Muscle layer of duodenum (tissue), 2 donors: ENCODE data around the gene HPSE2.
"Not testable (repeated sequence)": the region's sequence is repeated elsewhere in the genome, so short reads cannot be mapped to it uniquely, and the experiment has no call there.

Experiments
- H3K27ac ChIP-seq: one replicate; pipeline ENCODE4 v1.7.0; 2013; ENCODE audit warnings: mild to moderate bottlenecking, low read length
- H3K27me3 ChIP-seq: one replicate; pipeline ENCODE4 v1.7.0; 2013; ENCODE audit warnings: low read depth, mild to moderate bottlenecking, control low read depth, low read length
- H3K36me3 ChIP-seq, 2 donors: one replicate each; pipeline ENCODE4 v1.7.0; 2013; ENCODE audit warnings: low read length in 2 of 2, control low read depth in 1 of 2, mild to moderate bottlenecking in 1 of 2; ENCODE audit not compliant: insufficient read depth in 2 of 2, control insufficient read depth in 1 of 2
- H3K4me1 ChIP-seq, 2 donors: one replicate each; pipeline ENCODE4 v1.7.0; 2013; ENCODE audit warnings: low read length in 2 of 2, mild to moderate bottlenecking in 2 of 2, control low read depth in 1 of 2, moderate library complexity in 1 of 2; ENCODE audit not compliant: insufficient read depth in 2 of 2, control insufficient read depth in 1 of 2
- H3K4me3 ChIP-seq, 2 donors: one replicate each; pipeline ENCODE4 v1.7.0; 2013; ENCODE audit warnings: low read length in 2 of 2, low read depth in 1 of 2, mild to moderate bottlenecking in 1 of 2
- H3K9me3 ChIP-seq, 2 donors: one replicate each; pipeline ENCODE4 v1.7.0; 2013; ENCODE audit warnings: low read length in 2 of 2, control low read depth in 1 of 2, mild to moderate bottlenecking in 1 of 2; ENCODE audit not compliant: control insufficient read depth in 1 of 2
- donor health status: healthy.

HPSE2 gene

GRCh38 chr10:99143011-99143410 is 92.6 kb downstream of the HPSE2 start:
- no peak overlapping the region for H3K4me3 ChIP-seq
- no peaks in the 10 kb centered on the region for H3K9me3 ChIP-seq
- peaks cover 0 to 5% of the 10 kb centered on the region in 2 donors for H3K4me1 ChIP-seq
- no peaks in the 10 kb centered on the region for H3K27me3 ChIP-seq
- H3K36me3 ChIP-seq = no peaks in the 10 kb centered on the region
- H3K27ac ChIP-seq = no peak overlapping the region

- not testable (repeated sequence) for H3K9me3 ChIP-seq, H3K4me3 ChIP-seq, H3K27ac ChIP-seq, H3K27me3 ChIP-seq, H3K36me3 ChIP-seq, H3K4me1 ChIP-seq
These were observed 102.8 kb downstream of the HPSE2 start for GRCh38 chr10:99132897-99133296.

GRCh38 chr10:99125879-99126278 is 109.8 kb downstream of the HPSE2 start:
- Histone ChIP-seq H3K27ac (no peak overlapping the region), H3K36me3 (no peaks in the 10 kb centered on the region), H3K9me3 (peaks cover 0 to 2% of the 10 kb centered on the region in 2 donors), H3K27me3 (no peaks in the 10 kb centered on the region), H3K4me3 (no peak overlapping the region), H3K4me1 (no peaks in the 10 kb centered on the region)

DNA sequence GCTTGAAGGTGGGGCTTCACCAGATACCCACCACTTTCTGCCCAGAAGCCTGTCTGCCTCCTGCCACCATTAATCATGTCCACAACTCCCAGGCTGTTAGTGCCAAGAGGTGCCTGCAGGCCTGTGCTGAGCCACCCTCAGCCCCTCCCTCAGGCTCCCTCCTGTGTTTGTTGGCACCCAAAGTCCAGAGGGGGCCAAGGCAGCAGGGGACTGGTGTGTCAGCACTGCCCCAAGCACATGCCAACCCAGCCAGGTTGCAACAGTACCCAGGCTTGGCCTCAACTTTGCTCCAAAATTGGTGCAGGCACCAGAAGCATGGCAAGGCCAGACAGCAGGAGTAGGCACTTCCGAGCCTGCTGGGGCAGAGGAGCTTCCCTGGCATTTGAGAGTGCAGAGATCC is 111.3 kb downstream of the HPSE2 start:
- no peak overlapping the region for H3K27ac ChIP-seq

DNA sequence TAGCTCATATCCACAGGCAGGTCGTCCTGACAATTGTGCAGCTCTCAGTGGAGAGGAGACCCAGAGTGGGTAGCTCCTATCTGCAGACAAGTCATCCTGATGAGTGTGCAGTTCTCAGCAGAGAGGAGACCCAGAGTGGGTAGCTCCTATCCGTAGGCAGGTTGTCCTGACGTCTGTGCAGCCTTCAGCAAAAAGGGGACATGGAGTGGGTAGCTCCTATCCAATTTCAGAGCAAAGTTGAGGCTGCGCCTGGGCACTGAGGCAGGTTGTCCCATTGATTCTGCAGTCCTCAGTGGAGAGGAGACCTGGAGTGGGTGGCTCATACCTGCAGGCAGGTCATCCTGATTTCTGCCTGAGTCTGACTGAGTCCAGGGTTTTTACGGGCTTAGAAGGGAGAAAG is 111.8 kb downstream of the HPSE2 start:
- no peak overlapping the region for H3K27ac ChIP-seq
- H3K9me3 ChIP-seq = peaks cover 0 to 2% of the 10 kb centered on the region in 2 donors
- no peaks in the 10 kb centered on the region for H3K4me1 ChIP-seq
- no peaks in the 10 kb centered on the region for H3K27me3 ChIP-seq
- H3K4me3 ChIP-seq = no peak overlapping the region
- no peaks in the 10 kb centered on the region for H3K36me3 ChIP-seq

More for the DNA sequence above, 111.3 kb downstream of the HPSE2 start:
- peaks cover 0 to 2% of the 10 kb centered on the region in 2 donors for H3K9me3 ChIP-seq
- no peaks in the 10 kb centered on the region for H3K4me1 ChIP-seq
- no peak overlapping the region for H3K4me3 ChIP-seq
- no peaks in the 10 kb centered on the region for H3K27me3 ChIP-seq
- H3K36me3 ChIP-seq = no peaks in the 10 kb centered on the region

GRCh38 chr10:99123336-99123735 is 112.3 kb downstream of the HPSE2 start:
- peaks cover 0 to 2% of the 10 kb centered on the region in 2 donors for H3K9me3 ChIP-seq
- H3K27ac ChIP-seq = no peak overlapping the region
- no peaks in the 10 kb centered on the region for H3K4me1 ChIP-seq
- H3K36me3 ChIP-seq = no peaks in the 10 kb centered on the region
- no peaks in the 10 kb centered on the region for H3K27me3 ChIP-seq
- H3K4me3 ChIP-seq = no peak overlapping the region

GRCh38 chr10:99119258-99119748 is 116.3 kb downstream of the HPSE2 start:
- H3K36me3 ChIP-seq = no peaks in the 10 kb centered on the region
- H3K9me3 ChIP-seq = no peaks in the 10 kb centered on the region
- H3K27me3 ChIP-seq = no peaks in the 10 kb centered on the region
- no peak overlapping the region for H3K27ac ChIP-seq
- H3K4me3 ChIP-seq = no peak overlapping the region
- H3K4me1 ChIP-seq = no peaks in the 10 kb centered on the region

- Histone ChIP-seq H3K36me3 (no peaks in the 10 kb centered on the region), H3K9me3 (no peaks in the 10 kb centered on the region), H3K4me1 (no peaks in the 10 kb centered on the region), H3K4me3 (no peak overlapping the region), H3K27ac (no peak overlapping the region), H3K27me3 (no peaks in the 10 kb centered on the region)
These were observed 119.9 kb downstream of the HPSE2 start for GRCh38 chr10:99115703-99116102.

DNA sequence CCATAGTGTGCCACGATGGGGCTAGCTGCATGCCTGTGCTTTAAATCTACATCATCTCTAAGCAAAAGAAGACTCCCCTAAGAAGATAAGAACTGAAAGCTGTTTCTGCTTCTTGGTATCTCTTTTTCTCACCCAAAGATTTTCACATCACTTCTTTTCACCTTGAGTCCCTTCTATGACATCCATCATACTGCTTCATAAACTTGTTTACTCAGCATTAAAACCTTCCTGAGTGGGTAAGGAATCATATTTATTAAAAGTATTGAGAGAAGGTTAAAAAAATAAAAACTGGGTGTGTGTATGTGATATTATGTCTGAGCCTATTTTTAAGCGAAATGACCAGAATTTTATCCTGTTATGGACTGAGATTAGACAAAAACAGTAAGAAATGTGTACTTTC is 150.3 kb downstream of the HPSE2 start:
- H3K4me3 ChIP-seq = no peak overlapping the region
- no peaks in the 10 kb centered on the region for H3K4me1 ChIP-seq
- H3K27me3 ChIP-seq = no peaks in the 10 kb centered on the region
- H3K27ac ChIP-seq = no peak overlapping the region
- H3K36me3 ChIP-seq = no peaks in the 10 kb centered on the region
- H3K9me3 ChIP-seq = no peaks in the 10 kb centered on the region

GRCh38 chr10:99084161-99084560 is 151.5 kb downstream of the HPSE2 start:
- Histone ChIP-seq H3K36me3 (no peaks in the 10 kb centered on the region), H3K4me3 (no peak overlapping the region), H3K27ac (no peak overlapping the region), H3K27me3 (no peaks in the 10 kb centered on the region), H3K4me1 (no peaks in the 10 kb centered on the region), H3K9me3 (no peaks in the 10 kb centered on the region)

DNA sequence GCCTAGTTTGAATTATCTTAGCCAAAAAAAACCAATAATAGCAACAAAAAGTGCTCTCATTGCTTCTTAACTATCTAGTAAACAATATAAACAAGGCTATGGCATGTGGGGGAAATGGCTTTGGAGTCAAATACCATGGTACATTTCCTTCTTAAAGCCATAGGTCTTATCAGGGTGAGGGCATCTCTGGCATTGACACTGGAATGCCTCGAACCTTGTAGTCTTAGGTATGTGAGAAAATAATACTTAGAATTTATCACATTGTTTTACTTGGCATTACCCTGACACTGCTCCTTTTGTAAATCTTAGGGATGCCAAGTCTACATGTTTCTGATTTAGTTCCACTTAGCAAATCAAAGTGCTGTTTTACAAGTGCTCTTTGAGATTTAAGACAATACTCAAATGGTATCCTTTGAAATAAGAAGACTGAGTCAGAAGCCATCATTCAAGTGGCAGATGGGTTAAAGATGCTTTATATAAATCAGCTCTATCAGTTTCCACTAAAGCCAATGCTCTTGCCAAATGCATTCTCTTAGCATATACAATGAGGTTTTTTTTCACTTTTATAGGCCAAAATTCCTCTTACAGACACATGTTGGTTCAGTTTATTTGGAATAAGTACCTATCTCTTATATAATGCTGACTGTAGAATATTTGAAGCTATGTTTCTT is 155.2 kb downstream of the HPSE2 start:
- Histone ChIP-seq H3K36me3 (no peaks in the 10 kb centered on the region), H3K27me3 (no peaks in the 10 kb centered on the region), H3K4me1 (no peaks in the 10 kb centered on the region), H3K4me3 (no peak overlapping the region), H3K27ac (no peak overlapping the region), H3K9me3 (no peaks in the 10 kb centered on the region)

- H3K36me3 ChIP-seq = no peaks in the 10 kb centered on the region
- H3K27me3 ChIP-seq = no peaks in the 10 kb centered on the region
- H3K9me3 ChIP-seq = no peaks in the 10 kb centered on the region
- no peak overlapping the region for H3K4me3 ChIP-seq
- no peaks in the 10 kb centered on the region for H3K4me1 ChIP-seq
- no peak overlapping the region for H3K27ac ChIP-seq
These were observed 173.1 kb downstream of the HPSE2 start for GRCh38 chr10:99062591-99062990.
